ENCODE measurements around the gene TMEM192. TPM values are rescaled to one million over a fixed set of nuclear protein-coding genes. Genes with fewer than 3 reads are reported as not detected.
"Not testable (repeated sequence)": the region's sequence is repeated elsewhere in the genome, so short reads cannot be mapped to it uniquely, and the experiment has no call there.

TMEM192 gene
- total RNA-seq = 17.6 and 18.6 TPM in 2 replicates

DNA sequence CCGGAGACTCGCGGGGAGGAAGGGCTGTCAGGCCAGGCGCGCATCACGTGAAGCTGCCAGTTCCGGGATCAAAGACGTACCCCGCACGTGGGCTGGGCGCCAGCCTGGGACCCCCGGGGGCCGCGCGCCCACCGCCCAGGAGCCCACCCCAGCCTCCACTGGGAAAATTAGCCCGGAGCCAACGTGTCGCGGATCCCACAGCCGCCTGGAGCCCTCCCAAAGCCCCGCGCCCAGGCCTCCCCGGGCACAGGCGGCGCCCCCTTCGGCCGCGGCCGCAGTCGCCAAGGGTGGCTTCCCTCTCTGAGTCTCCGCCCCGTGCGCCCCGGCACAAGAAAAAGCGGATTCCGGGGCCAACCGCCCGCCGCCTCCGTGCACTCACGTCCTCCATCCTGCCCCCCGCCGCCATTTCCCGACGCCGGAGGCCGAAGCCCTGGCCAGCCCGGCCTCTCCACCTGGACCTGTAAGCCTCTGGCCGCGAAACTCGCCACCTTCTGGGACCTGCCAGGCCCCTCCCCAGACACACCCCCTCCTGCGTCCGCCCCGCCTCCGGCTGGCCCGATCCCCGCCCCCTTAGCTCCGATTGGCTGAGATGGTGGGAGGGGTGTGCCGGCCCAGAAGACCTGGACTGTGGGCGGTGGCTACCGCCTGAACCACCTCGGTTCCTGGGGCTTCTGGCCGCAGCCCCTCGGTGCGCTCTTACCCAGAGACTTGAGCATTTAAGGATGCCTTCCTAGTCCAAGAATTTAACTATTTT, at the start of gene TMEM192:
Gene TMEM192 (minus strand): TSS at position 493 of the 754 bp plus-strand sequence. CDS start 87 bp downstream, at position 406.
- peak; percentile 64 for DNase-seq (ENCODE audit: extremely low read depth, low read depth, low spot score)

DNA sequence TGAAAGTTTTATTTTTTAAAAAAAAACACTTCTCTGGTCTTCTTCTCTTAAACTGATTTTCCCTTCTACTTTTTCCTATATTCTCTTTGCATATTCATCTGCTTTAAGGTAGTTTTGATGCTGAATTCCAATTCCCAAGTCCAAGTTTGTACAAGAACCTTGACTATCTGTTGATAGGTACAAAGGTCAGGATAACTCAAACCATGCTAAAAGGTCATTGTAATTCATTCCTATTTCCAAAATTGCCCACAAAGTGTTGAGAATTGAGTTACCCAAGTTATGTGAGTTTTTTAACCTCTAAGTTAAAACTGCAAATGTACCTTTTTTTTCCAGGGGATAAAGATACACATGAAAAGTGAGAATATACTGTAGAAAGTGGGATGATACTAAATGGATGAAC, 46.1 kb upstream of the TMEM192 start:
- DNase-seq (ENCODE audit: extremely low read depth, low read depth, low spot score) = no peak

DNA sequence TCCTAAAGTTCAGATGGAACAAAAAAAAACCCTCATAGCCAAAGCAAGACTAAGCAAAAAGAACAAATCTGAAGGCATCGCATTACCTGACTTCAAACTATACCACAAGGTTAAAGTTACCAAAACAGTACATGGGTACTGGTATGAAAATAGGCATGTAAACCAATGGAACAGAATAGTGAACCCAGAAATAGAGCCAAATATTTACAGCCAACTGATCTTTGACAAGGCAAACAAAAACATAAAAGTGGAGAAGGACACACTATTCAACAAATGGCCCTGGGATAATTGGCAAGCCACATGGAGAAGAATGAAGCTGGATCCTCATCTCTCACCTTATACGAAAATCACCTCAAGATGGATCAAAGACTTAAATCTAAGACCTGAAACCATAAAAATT, 44.2 kb upstream of the TMEM192 start:
- no peak for DNase-seq (ENCODE audit: extremely low read depth, low read depth, low spot score)

DNA sequence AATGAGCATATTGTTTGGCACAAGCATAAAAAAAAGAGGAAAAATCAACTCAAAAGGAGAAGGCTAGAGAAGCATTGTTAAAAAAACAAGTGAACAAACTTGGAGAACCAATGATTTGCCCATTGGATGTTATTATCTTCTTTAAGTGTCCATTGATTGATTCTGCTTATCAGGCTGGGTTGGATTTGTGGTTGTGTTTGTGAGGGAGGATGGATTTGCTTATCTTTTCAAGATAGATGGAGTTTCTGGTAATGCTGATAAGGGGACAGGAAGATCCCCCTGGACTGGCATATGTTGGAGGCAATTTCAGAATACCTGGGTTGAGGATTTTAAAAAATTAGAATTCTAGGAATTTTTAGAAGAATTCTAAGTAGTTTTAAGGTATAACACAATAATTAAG, 41.8 kb upstream of the TMEM192 start:
- no peak for DNase-seq (ENCODE audit: extremely low read depth, low read depth, low spot score)

DNA sequence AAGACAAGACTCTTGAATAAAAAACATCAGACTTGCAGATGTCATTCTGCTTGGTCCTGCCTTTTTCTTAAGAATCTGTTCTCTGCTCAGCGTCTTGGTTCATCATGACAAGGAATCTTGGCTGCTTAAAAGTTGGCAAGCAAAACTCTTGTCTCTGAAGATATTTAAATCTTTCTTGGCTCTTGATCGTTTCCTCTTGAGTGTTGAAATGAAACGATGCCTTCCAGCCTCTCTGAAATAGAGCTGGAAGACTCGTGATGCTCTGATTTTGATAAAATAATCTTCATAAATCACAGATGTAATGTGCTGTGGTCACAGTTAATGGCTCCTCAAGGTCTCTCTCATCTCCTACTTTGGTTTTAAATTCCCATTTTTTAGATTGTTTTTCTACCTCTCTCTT, 39.9 kb upstream of the TMEM192 start:
- DNase-seq (ENCODE audit: extremely low read depth, low read depth, low spot score) = no peak

DNA sequence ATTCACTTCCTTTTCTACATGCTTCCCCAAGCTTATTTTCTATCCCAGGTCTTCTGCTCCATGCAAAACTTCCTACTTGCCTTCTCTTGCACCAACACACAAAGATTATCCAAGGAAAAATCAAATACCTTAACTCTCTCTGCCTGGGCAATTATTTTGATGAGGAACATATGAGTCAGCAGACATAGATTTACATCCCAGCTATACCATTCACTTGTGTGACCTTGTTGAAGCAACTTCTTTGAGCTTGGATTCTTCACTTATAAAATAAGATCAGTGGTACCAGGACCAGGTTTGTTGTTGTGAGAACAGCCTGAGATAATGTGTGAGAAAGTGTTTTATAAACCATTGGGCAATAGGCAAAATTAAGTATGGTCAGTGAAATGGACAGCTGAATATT, 39.1 kb upstream of the TMEM192 start:
- no peak for DNase-seq (ENCODE audit: extremely low read depth, low read depth, low spot score)

DNA sequence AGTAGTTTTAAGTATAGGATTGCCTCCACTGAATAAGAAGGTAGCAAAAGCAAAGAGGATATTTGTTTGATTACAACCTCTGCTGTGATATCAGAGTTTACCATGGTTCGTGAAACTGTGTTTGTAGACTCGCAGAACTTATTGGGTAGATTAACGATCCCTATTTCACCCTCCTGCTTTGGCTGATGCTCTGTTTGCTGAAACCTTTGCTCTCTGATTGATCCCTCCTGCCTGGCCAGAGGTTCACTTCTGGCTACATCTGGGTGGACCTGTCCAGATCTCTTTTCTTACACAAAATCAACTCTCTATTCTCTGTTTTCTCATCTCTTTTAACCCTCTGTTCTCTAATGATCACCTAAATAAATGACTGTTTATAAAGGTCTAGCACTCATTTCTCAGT, 37.9 kb upstream of the TMEM192 start:
- no peak for DNase-seq (ENCODE audit: extremely low read depth, low read depth, low spot score)

DNA sequence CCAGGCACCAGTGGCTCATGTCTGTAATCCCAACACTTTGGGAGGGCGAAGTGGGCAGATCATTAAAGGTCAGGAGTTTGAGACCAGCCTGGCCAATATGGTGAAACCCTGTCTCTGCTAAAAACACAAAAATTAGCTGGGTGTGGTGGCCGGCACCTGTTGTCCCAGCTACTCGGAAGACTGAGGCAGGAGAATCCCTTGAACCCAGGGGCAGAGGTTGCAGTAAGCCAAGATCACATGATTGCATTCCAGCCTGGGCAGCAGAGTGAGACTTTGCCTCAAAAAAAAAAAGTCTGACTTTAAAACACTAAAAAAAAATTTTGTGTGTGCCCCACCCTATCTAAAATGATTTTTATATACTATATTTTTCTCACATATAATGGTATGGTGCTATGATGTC, 26.2 kb upstream of the TMEM192 start:
- no peak for DNase-seq (ENCODE audit: extremely low read depth, low read depth, low spot score)

DNA sequence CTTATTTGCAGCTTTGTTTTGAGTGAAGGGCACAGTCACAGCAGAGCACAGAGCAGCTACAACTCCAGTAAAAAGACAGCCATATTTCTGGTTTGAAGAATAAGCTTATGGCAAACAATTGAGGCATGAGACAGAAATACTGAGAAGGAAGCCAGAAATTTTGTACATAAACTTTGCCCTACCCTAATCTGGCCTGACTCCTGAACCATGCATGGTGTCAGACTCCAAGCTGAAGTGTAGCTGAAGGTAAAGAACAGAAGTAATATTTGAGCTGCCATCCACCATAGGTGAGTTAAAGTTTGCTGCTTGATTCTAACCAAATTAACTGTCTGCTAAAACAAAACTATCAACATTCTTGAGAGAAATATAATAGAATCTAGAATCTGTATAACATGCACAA, 24.5 kb upstream of the TMEM192 start:
- DNase-seq (ENCODE audit: extremely low read depth, low read depth, low spot score) = no peak

DNA sequence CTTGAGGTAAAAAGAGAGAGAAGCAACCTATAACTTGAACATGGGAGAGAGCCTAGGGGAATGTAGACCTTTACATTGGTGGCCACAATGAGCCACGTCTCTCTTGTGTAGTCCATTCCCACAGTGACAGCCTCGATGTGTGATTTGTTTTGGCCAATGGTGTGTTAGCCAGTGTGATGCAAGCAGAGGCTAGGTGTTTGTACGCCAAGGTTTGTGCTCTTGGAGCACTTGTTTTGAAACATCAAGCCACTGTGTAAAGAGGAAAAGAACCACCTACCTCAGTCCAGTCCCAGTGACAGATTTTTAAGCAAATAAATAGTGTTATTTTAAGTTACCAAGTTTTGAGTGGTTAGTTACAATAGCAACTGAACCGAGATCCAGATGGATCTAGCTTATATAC, 23.9 kb upstream of the TMEM192 start:
- no peak for DNase-seq (ENCODE audit: extremely low read depth, low read depth, low spot score)

DNA sequence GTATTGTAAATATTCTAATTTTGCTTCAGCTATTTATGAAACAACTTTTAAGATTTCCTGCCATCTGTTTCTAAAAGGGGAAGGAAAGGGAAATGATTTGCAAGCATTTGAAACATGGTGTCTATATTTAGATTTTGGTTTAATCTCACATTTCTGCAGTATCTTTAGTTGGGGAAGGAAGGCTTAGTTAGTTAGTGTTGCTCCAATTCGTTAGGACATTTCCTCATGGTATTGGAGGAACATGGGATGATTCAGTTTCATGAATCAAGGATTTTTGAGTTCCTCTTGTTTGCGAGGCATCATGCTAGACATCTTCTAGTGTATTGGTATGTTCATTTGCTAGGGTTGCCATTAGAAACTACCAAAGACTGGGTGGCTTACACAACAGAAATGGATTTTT, 20.5 kb upstream of the TMEM192 start:
- DNase-seq (ENCODE audit: extremely low read depth, low read depth, low spot score) = no peak

DNA sequence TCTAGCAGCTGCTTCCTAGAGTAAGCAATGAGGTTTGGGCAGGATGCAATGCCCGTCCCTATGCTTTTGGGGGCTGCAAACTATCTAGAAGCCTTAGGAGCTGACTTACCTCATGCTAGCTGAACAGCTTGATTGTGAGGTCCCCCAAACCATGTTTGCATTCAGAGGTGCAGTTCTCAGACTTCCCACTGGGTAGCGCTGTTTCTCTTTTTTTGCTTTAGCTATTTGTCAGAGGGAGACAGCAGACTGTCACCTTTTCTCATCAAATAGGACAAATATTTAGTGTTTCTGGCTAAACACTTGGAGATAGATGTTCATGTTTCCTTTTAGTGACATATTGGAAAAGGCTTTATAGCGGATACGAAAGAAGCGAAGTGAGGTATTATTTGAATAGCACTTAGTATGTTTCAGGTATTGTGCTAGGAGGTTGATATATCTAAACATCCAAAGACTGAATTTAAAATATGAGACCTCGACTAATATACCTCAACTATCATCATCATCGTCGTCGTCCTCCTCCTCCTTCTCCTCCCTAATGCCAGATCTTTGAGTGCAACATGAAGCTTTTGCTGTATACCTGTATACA, 18.7 kb upstream of the TMEM192 start:
- DNase-seq (ENCODE audit: extremely low read depth, low read depth, low spot score) = peak; percentile 37

DNA sequence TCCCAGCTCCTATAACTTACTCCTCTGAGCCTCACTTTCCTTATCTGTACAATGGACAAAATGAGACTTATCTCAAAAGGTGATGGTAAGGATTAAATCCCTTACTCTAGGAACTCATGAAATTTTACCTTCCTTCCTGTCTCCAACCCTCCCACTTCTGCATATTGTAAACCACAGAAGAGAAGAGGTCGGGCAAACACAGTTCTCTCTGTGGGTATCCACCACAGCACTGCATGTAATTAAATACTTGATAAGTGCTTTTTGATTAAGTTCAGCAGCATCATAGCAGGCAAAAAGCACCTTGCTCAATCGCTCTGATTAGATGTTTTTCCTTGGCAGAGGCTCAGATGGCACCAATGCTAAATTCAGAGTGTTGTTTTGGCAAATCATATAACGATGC, 17.3 kb upstream of the TMEM192 start:
- no peak for DNase-seq (ENCODE audit: extremely low read depth, low read depth, low spot score)

DNA sequence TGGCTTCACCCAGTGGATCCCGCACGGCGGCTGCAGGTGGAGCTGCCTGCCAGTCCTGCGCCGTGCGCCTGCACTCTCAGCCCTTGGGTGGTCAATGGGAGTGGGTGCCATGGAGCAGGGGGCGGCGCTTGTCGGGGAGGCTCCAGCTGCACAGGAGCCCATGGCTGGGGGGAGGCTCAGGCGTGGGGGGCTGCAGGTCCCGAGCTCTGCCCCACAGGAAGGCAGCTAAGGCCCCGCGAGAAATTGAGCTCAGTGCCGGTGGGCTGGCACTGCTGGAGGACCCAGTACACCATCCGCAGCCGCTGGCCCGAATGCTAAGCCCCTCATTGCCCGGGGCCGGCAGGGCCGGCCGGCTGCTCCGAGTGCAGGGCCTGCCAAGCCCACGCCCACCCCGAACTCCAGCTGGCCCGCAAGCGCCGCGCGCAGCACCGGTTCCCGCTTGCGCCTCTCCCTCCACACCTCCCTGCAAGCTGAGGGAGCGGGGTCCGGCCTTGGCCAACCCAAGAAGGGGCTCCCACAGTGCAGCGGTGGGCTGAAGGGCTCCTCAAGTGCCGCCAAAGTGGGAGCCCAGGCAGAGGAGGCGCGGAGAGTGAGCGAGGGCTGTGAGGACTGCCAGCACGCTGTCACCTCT, 13.3 kb upstream of the TMEM192 start:
- DNase-seq (ENCODE audit: extremely low read depth, low read depth, low spot score) = not testable (repeated sequence)

DNA sequence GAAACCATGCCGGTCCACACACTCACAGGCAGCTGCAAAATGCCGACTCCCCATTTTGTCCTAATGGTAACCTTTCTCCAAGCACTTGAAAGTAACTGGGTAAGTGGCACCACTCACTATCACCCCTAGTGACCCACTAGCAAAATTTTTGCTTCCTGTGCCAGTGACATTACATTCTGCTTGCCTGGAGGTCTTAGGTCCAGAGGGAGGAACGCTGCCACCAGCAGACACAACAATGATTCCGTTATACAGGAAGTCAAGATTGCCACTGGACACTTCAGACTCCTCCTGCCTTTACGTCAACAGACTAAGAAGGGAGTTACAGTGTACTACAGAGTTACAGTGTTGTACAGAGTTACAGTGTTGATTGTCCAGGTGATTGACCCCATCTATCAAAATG, 11.8 kb upstream of the TMEM192 start:
- no peak for DNase-seq (ENCODE audit: extremely low read depth, low read depth, low spot score)

DNA sequence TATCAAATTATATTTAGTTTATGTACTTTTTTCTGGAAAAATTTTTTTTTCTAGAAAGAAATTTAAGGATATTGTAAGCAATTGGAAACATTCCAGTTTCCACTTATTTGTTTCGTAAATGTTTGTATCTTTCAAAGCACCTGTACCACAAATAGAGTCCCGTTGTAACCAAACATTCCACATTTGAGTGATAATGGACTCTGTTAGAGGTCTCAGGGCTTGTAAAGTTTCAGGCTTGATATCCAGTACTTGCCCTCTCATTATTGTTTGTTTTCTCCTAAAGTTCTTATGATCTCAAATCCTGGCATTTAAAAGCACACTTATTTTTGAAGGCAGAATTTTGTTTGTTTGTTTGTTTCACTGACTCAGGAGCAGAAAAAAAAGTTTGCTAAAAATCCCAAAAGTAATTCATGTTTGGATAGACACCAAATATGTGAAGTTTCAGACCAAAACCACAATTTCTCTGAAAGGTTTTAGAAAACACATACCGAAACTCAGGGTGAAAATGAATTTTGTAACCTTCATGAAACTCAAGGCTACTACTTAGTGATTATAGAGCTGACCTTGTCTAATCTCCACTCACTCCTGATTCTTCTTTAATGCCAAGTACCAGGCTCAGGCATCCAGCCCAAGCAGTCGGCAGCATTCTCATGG, 5.7 kb upstream of the TMEM192 start:
- no peak for DNase-seq (ENCODE audit: extremely low read depth, low read depth, low spot score)

DNA sequence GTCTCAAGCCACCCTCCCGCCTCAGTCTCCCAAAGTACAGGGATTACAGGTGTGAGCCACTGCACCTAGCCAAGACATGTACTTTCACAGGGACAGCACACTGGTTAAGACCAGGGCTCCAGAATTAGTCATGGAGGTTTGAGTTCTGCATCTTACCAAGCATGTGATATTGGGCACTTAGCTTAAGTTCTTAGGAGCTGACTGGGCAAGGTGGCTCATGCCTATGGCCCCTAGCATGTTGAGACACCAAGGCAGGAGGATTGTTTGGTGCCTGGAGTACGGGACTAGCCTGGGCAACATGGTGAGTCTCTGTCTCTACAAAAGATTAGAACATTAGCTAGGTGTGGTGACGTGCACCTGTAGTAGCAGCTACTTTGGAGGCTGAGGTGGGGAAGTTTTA, 2.6 kb upstream of the TMEM192 start:
- DNase-seq (ENCODE audit: extremely low read depth, low read depth, low spot score) = no peak

DNA sequence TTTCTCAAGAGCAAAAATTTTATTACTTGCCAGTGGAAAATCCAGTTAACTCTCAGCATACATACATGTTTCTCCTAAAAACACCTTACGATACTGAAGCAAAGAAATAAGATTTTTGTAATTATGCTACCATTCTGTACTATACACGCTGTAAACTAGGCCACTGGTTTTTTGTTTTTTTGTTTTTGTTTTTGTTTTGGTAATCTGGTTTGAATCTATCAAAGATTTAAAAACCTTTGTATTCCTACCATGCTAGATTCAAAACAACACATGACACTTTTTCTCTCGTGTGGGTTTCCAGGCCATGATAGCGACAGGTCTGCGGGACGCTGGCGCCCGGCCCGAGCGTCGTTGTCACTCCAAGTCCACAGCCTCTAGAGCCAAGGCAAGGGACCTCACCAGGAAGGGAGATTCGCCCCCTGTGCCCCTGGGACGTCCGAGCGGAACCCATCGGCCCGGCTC, 723 bp downstream of the TMEM192 start:
- no peak for DNase-seq (ENCODE audit: extremely low read depth, low read depth, low spot score)

DNA sequence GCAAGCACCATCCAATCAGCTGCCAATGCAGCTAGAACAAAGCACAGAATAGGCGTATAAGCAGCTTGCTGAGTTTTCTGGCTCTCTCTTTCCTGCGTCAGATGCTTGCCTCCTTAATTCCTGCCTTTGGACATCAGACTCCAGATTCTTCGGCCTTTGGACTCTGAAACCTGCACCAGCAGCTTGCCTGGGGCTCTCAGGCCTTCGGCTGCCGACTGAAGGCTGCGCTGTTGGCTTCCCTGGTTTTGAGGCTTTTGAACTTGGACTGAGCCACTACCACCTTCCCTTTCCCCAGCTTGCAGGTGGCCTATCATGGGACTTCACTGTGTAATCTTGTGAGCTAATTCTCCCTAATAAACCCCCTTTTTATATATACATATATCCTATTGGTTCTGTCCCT, 6.1 kb downstream of the TMEM192 start:
- DNase-seq (ENCODE audit: extremely low read depth, low read depth, low spot score) = no peak

DNA sequence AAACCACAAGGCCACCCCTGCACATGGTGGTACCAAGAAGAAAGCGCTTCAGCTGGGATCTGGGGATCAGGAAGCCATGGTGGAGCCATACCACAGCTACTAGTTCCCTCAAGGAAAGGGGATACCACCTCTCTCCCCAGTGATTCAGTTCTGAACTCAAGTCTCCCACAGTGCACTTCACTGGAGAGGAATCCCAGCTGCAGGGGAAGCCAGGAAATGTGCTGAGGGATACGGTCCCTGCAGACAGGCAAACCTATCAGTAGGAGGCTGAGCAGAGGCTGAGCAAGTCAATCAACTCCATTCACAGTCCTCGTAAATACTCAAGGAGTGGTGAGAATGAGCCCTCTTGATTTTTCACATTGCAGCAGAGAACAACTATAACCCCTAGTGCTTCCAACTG, 11.0 kb downstream of the TMEM192 start:
- no peak for DNase-seq (ENCODE audit: extremely low read depth, low read depth, low spot score)

DNA sequence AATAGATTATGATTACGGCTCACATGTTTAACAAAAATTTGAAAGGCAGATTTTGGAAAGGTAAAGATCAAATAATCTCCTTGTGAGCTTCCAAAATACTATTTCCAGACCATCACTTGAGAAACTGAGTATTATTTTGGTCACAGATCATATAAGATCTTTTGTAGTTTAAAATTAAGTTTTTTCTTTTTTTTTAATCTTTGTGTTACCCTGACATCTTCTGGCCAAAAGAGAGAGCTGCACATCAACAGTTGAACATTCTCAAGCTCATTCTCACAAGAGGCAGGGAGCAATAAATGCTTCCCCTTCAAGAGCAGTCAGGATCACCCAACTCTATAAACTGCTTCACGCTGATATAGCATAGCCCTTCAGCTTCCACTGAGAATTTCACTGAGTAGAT, 15.9 kb downstream of the TMEM192 start:
- no peak for DNase-seq (ENCODE audit: extremely low read depth, low read depth, low spot score)

DNA sequence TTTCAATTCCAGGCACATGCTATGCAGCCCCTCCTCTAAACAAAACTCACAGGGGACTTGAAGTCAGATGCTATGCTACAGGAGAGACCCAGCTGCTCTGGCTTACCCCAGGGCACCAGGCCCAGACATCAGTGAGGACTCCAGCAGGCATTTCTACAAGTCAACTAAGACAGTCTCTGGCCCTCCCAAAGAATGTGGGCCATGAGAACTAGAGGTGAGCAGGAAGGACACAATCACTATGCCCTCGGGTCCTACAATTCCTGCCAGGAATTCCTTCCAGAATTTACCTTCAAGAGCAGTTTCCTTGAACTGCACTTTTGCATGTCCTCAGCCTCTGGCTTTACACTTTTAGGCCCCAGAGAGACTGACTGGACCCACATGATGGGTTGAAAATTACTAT, 17.4 kb downstream of the TMEM192 start:
- no peak for DNase-seq (ENCODE audit: extremely low read depth, low read depth, low spot score)
